GM12878 (cell line): ENCODE results near the gene LIN7B. TPM values are rescaled to one million over a fixed set of nuclear protein-coding genes. Genes with fewer than 3 reads are reported as not detected.
A peak's percentile ranks its signal among the peaks of the same experiment; 100 is the strongest.

Experiments
- ATAC-seq: fragments of 200-7000 bp; cut with Tn5 transposase; 3 replicates; pipeline ENCODE4 v1.9.1; 2020; ENCODE audit warnings: mild to moderate bottlenecking, moderate library complexity
- BruUV-seq: library from RNA; stranded (reverse); fragments of 400-500 nt; replicated peaks from 2 replicates; lab custom pipeline; 2021; lab: Mats Ljungman, UMichigan
- CTCF ChIA-PET: fragments of 300-600 bp; sonication (Branson Sonifier 250); formaldehyde crosslinking; extraction: SDS; loops from one replicate; lab custom pipeline; 2021; ENCODE audit warnings: inconsistent platforms; lab: Yijun Ruan, JAX
- POLR2A ChIA-PET: fragments of 350-600 bp; formaldehyde crosslinking; extraction: SDS; loops from one replicate; lab custom pipeline; 2021; ENCODE audit warnings: inconsistent platforms; lab: Charles Lee
- RAD21 ChIA-PET: fragments of 300-600 bp; sonication (Branson Sonifier 250); formaldehyde crosslinking; loops from one replicate; lab custom pipeline; 2023; ENCODE audit warnings: antibody characterized with exemption; ENCODE audit not compliant: unreplicated experiment; lab: Charles Lee
- SMC1A ChIA-PET: fragments of 300-600 bp; sonication (Branson Sonifier 250); formaldehyde crosslinking; loops from one replicate; lab custom pipeline; 2023; ENCODE audit not compliant: unreplicated experiment, uncharacterized antibody; lab: Charles Lee
- DNase-seq: peaks from one replicate; pipeline ENCODE4 v3.0.0-alpha.2; 2011; ENCODE audit warnings: low read depth, low spot score
- FAIRE-seq: peaks from 3 replicates; lab custom pipeline; 2011; peaks lifted over from hg19 to GRCh38; lab: Jason Lieb, UNC
- H2AFZ ChIP-seq: 2 replicates; pipeline ENCODE4 v1.6.0; 2011; ENCODE audit warnings: low read depth, low read length, control low read depth; ENCODE audit not compliant: control insufficient read depth
- H3K27ac ChIP-seq: 2 replicates; pipeline ENCODE4 v1.5.1; 2011; ENCODE audit warnings: control low read depth; ENCODE audit not compliant: control insufficient read depth, insufficient read depth
- H3K27me3 ChIP-seq, 2 experiments: replicated peaks in 1 of 2; 2 replicates each; pipeline versions ENCODE4 v1.6.0 to v1.6.1; 2011; ENCODE audit warnings: low read length in 1 of 2; ENCODE audit not compliant: control insufficient read depth in 2 of 2, insufficient read depth in 2 of 2
- H3K36me3 ChIP-seq, 2 experiments: 2 replicates each; pipeline ENCODE4 v1.5.1; 2011; ENCODE audit warnings: low read length in 1 of 2; ENCODE audit not compliant: control insufficient read depth in 2 of 2, insufficient read depth in 2 of 2
- H3K4me1 ChIP-seq: 2 replicates; pipeline ENCODE4 v1.6.1; 2011; ENCODE audit warnings: mild to moderate bottlenecking, low read length, moderate library complexity, mixed read lengths; ENCODE audit not compliant: control insufficient read depth, insufficient read depth
- H3K4me2 ChIP-seq: 2 replicates; pipeline ENCODE4 v1.6.0; 2011; ENCODE audit warnings: control low read depth; ENCODE audit not compliant: control insufficient read depth, insufficient read depth
- H3K4me3 ChIP-seq: fragments of 200-600 bp; sonication (generic); 2 replicates; pipeline ENCODE4 v1.5.1; 2016
- H3K79me2 ChIP-seq: 2 replicates; pipeline ENCODE4 v1.6.0; 2011; ENCODE audit warnings: low read length; ENCODE audit not compliant: control insufficient read depth, insufficient read depth
- H3K9ac ChIP-seq: 2 replicates; pipeline ENCODE4 v1.8.0; 2011; ENCODE audit warnings: low read length, control low read depth, mixed read lengths; ENCODE audit not compliant: control insufficient read depth, insufficient read depth
- H3K9me3 ChIP-seq: replicated peaks from 3 replicates; pipeline ENCODE4 v1.5.1; 2011; ENCODE audit warnings: mild to moderate bottlenecking, low read length; ENCODE audit not compliant: control insufficient read depth, insufficient read depth
- H4K20me1 ChIP-seq: 2 replicates; pipeline ENCODE4 v1.6.0; 2011; ENCODE audit not compliant: control insufficient read depth, insufficient read depth
- EP300 ChIP-seq, 2 experiments: fragments of 150-350 bp in 1 of 2; IDR thresholded peaks; 2 replicates each; pipeline ENCODE4 v1.6.1; 2011 to 2012; ENCODE audit warnings: low read depth in 2 of 2, low read length in 2 of 2, borderline replicate concordance in 1 of 2, improper control_type of control experiment in 1 of 2, inconsistent platforms in 1 of 2; ENCODE audit not compliant: control insufficient read depth in 1 of 2
- FOXK2 ChIP-seq: fragments of 450-650 bp; IDR thresholded peaks from 2 replicates; pipeline ENCODE4 v1.6.1; 2017; ENCODE audit warnings: mild to moderate bottlenecking, moderate library complexity
- HDAC6 ChIP-seq: fragments of 200-600 bp; sonication (generic); IDR thresholded peaks from one replicate; pipeline ENCODE4 v1.8.0; 2017; ENCODE audit warnings: antibody characterized with exemption; ENCODE audit not compliant: unreplicated experiment
- MYC ChIP-seq: IDR thresholded peaks from 2 replicates; pipeline ENCODE4 v1.6.1; 2011; ENCODE audit warnings: mild to moderate bottlenecking, low read length, moderate library complexity, inconsistent platforms; ENCODE audit not compliant: insufficient read depth, insufficient replicate concordance, insufficient read length, severe bottlenecking
- POLR2AphosphoS2 ChIP-seq: IDR thresholded peaks from 2 replicates; pipeline ENCODE4 v1.6.1; 2011; ENCODE audit warnings: low read depth, mild to moderate bottlenecking, low read length, improper control_type of control experiment, moderate library complexity
- STAT3 ChIP-seq: IDR thresholded peaks from 2 replicates; pipeline ENCODE4 v1.6.1; 2011; ENCODE audit warnings: low read depth, low read length, improper control_type of control experiment
- TCF7 ChIP-seq: IDR thresholded peaks from 2 replicates; pipeline ENCODE4 v1.6.1; 2014; ENCODE audit warnings: antibody characterized with exemption, borderline replicate concordance
- ZNF207 ChIP-seq: fragments of 450-650 bp; IDR thresholded peaks from 2 replicates; pipeline ENCODE4 v1.6.1; 2014; ENCODE audit warnings: antibody characterized with exemption, mild to moderate bottlenecking, borderline replicate concordance
- whole genome bisulfite sequencing: methylation state at CpG from one replicate; pipeline ENCODE4 v1.1.6; 2016; ENCODE audit warnings: low lambda C conversion rate; ENCODE audit not compliant: insufficient replicate concordance, insufficient coverage; ENCODE audit errors: missing lambda C conversion rate; 5-methylcytosine and 5-hydroxymethylcytosine counted together
- in situ Hi-C: fragments of 300-500 bp; cut with MboI; formaldehyde crosslinking; loops from 9 replicates; pipeline ENCODE4 v1.14.3; 2018; ENCODE audit warnings: mixed read lengths
- intact Hi-C: fragments of 100-400 bp; cut with micrococcal nuclease; formaldehyde crosslinking; loops from one replicate; pipeline ENCODE4 v1.14.2; 2022; ENCODE audit not compliant: unreplicated experiment
- polyA plus RNA-seq, 11 experiments: library from polyadenylated mRNA; depleted of rRNA in 4 of 11; unstranded in 6 of 11; stranded (reverse) in 5 of 11; fragments of >200 nt; fragmentation: Nextera tagmentation in 4 of 11; fragmentation: Illumina TruSeq in 1 of 11; extraction: Ambion mirVana in 4 of 11; extraction: Trizol in 1 of 11; gene quantifications; 1 replicate in 1 of 11; 2 replicates in 10 of 11; pipeline versions ENCODE4 v1.2.1 to v1.2.3, GENCODE V29; 2011 to 2016; ENCODE audit warnings: inconsistent platforms in 2 of 11, missing spikeins in 2 of 11, low read depth in 1 of 11
- total RNA-seq, 4 experiments: library from RNA; depleted of rRNA in 3 of 4; stranded (reverse); fragments of >200 nt in 3 of 4; fragmentation: Illumina TruSeq in 1 of 4; extraction: Trizol in 1 of 4; gene quantifications; 2 replicates each; pipeline versions ENCODE4 v1.2.1 to v1.2.3, GENCODE V29; 2013 to 2021
- TF ChIP-seq, protein P1 (sequence below): IDR thresholded peaks from 2 replicates; pipeline ENCODE4 v1.6.1; 2011; ENCODE audit warnings: borderline replicate concordance, low read depth, mild to moderate bottlenecking, moderate library complexity, low read length; ENCODE audit not compliant: insufficient read depth, poor library complexity, severe bottlenecking
- TF ChIP-seq, protein P2 (sequence below): fragments of 450-650 bp; IDR thresholded peaks from 2 replicates; pipeline ENCODE4 v1.6.1; 2016; ENCODE audit warnings: mild to moderate bottlenecking
- TF ChIP-seq, protein P3 (sequence below): IDR thresholded peaks from 2 replicates; pipeline ENCODE4 v1.6.1; 2012; ENCODE audit warnings: low read length, inconsistent platforms
- TF ChIP-seq, protein P4 (sequence below): fragments of 450-650 bp; conservative IDR thresholded peaks from 2 replicates; pipeline ENCODE4 v1.6.1; 2017; ENCODE audit warnings: mild to moderate bottlenecking, moderate library complexity
- TF ChIP-seq, protein P5 (sequence below): IDR thresholded peaks from 2 replicates; pipeline ENCODE4 v1.6.1; 2012; ENCODE audit warnings: low read depth, low read length, improper control_type of control experiment

LIN7B gene
- total and polyA plus RNA-seq, 10 of the 15 experiments (the other 5 are each of a cell fraction or from before 2014, with no cell fraction given): 0.15 to 3.5 (median 1.6) TPM; not detected in 2

DNA sequence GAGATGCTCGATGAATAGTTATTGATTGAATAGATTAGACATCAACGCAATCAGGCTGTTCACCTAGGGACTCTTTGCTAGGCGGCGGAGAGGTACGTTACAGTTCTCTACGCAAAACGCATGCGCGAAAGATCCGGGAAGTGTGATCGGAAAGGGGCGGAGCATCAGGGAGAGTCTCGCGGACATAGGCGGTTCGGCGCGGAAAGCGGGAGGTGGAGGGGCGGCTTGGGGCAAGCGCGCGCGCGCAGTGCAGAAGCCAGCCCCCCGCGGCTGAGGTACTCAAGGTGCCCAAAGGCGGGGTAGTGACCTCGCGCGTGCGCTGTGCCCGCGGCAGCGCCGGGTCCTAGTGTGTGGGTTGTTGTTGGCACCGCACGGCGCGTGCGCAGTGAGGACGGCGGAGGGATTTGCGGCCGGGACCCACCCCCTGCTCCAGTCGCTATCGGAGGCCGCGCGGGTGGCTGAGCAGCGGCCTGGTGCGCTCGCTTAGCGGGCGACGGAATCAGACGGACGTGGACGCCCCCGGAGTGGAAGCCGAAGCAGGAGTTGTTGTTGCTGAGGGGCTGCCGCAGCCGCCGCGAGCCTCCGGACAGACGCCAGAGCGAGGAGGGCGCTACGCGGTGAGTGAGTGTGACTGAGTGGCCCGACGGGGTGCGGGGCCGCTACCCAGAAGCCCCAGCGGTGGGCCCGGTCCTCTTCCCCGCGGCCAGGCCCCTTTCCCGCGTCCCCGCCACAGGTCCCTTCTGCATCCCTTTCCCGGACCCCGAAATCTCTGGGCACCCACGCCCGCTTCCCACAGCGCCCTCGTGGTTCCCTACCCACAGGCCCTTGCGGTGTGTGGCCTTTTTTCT lies 28.9 kb upstream of the LIN7B start, which contains the start of gene SNRNP70:
Gene SNRNP70 (plus strand): TSS at position 432 of the 848 bp plus-strand sequence. CDS start 964 bp downstream, outside the sequence.
- ChIA-PET CTCF (interaction anchor here (4.7 kb wide), 1 partner anchor 12 kb away, joined by 35 read pairs; no protein-coding TSS in a partner anchor), SMC1A (no interaction called here), POLR2A (no interaction called here), RAD21 (interaction anchor here (1.2 kb wide), 1 partner anchor 114 kb away, joined by 3 read pairs; no protein-coding TSS in a partner anchor)
- Histone ChIP-seq H3K36me3 (peaks cover 6 to 15% of the 10 kb centered on the region in 2 experiments), H3K9ac (peak within 1 kb of the TSS; percentile 90), H3K27ac (peak within 1 kb of the TSS; percentile 87), H2AFZ (peak within 1 kb of the TSS; percentile 87), H3K4me3 (peak within 1 kb of the TSS; percentile 89), H4K20me1 (0 out of 2 replicates have a peak, but pooled peaks cover 4% of the 10 kb centered on the region), H3K9me3 (no peaks in the 10 kb centered on the region; the same call in 2 of the 3 replicates), H3K4me1 (peaks cover 4% of the 10 kb centered on the region; the same call in 1 of the 2 replicates), H3K27me3 (no peaks in the 10 kb centered on the region), H3K79me2 (peaks cover 39% of the 10 kb centered on the region), H3K4me2 (peak within 1 kb of the TSS; percentile 80)
- BruUV-seq: no TSS peak
- ATAC-seq: peak; percentile 97
- peak; percentile 95 for FAIRE-seq
- in situ Hi-C loops: no loop called here
- peak; percentile 94 for DNase-seq
- intact Hi-C loops: no loop called here
- 1% methylated on average over 85 of the region's 89 CpGs for WGBS
- TF ChIP-seq HDAC6 (peak; percentile 70), MYC (peak; percentile 94), POLR2AphosphoS2 (peak; percentile 79), FOXK2 (peak; percentile 39; the same call in 1 of the 2 replicates), STAT3 (no peak), TCF7 (no peak), EP300 (IDR thresholded peaks at IDR 0.05; ENCODE audit: borderline replicate concordance in 1 of 2, control insufficient read depth in 1 of 2, low read depth in 2 of 2, low read length in 2 of 2) (no peak), ZNF207 (peak; percentile 71; the same call in 1 of the 2 replicates)
- TF ChIP-seq, protein P1, sequence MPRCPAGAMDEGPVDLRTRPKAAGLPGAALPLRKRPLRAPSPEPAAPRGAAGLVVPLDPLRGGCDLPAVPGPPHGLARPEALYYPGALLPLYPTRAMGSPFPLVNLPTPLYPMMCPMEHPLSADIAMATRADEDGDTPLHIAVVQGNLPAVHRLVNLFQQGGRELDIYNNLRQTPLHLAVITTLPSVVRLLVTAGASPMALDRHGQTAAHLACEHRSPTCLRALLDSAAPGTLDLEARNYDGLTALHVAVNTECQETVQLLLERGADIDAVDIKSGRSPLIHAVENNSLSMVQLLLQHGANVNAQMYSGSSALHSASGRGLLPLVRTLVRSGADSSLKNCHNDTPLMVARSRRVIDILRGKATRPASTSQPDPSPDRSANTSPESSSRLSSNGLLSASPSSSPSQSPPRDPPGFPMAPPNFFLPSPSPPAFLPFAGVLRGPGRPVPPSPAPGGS: no peak
- TF ChIP-seq, protein P2, sequence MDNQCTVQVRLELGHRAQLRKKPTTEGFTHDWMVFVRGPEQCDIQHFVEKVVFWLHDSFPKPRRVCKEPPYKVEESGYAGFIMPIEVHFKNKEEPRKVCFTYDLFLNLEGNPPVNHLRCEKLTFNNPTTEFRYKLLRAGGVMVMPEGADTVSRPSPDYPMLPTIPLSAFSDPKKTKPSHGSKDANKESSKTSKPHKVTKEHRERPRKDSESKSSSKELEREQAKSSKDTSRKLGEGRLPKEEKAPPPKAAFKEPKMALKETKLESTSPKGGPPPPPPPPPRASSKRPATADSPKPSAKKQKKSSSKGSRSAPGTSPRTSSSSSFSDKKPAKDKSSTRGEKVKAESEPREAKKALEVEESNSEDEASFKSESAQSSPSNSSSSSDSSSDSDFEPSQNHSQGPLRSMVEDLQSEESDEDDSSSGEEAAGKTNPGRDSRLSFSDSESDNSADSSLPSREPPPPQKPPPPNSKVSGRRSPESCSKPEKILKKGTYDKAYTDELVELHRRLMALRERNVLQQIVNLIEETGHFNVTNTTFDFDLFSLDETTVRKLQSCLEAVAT: peak; percentile 65
- TF ChIP-seq, protein P3, sequence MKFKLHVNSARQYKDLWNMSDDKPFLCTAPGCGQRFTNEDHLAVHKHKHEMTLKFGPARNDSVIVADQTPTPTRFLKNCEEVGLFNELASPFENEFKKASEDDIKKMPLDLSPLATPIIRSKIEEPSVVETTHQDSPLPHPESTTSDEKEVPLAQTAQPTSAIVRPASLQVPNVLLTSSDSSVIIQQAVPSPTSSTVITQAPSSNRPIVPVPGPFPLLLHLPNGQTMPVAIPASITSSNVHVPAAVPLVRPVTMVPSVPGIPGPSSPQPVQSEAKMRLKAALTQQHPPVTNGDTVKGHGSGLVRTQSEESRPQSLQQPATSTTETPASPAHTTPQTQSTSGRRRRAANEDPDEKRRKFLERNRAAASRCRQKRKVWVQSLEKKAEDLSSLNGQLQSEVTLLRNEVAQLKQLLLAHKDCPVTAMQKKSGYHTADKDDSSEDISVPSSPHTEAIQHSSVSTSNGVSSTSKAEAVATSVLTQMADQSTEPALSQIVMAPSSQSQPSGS: no peak
- TF ChIP-seq, protein P4, sequence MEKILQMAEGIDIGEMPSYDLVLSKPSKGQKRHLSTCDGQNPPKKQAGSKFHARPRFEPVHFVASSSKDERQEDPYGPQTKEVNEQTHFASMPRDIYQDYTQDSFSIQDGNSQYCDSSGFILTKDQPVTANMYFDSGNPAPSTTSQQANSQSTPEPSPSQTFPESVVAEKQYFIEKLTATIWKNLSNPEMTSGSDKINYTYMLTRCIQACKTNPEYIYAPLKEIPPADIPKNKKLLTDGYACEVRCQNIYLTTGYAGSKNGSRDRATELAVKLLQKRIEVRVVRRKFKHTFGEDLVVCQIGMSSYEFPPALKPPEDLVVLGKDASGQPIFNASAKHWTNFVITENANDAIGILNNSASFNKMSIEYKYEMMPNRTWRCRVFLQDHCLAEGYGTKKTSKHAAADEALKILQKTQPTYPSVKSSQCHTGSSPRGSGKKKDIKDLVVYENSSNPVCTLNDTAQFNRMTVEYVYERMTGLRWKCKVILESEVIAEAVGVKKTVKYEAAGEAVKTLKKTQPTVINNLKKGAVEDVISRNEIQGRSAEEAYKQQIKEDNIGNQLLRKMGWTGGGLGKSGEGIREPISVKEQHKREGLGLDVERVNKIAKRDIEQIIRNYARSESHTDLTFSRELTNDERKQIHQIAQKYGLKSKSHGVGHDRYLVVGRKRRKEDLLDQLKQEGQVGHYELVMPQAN: peak; percentile 89
- TF ChIP-seq, protein P5, sequence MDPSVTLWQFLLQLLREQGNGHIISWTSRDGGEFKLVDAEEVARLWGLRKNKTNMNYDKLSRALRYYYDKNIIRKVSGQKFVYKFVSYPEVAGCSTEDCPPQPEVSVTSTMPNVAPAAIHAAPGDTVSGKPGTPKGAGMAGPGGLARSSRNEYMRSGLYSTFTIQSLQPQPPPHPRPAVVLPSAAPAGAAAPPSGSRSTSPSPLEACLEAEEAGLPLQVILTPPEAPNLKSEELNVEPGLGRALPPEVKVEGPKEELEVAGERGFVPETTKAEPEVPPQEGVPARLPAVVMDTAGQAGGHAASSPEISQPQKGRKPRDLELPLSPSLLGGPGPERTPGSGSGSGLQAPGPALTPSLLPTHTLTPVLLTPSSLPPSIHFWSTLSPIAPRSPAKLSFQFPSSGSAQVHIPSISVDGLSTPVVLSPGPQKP: no peak
